Measurements from ENCODE around the gene ALDH3A2. TPM values are rescaled to one million over a fixed set of nuclear protein-coding genes. Genes with fewer than 3 reads are reported as not detected.
"Not testable (repeated sequence)": the region's sequence is repeated elsewhere in the genome, so short reads cannot be mapped to it uniquely, and the experiment has no call there.

The ALDH3A2 gene
- total RNA-seq, 1 donor, result 82.2 TPM

DNA sequence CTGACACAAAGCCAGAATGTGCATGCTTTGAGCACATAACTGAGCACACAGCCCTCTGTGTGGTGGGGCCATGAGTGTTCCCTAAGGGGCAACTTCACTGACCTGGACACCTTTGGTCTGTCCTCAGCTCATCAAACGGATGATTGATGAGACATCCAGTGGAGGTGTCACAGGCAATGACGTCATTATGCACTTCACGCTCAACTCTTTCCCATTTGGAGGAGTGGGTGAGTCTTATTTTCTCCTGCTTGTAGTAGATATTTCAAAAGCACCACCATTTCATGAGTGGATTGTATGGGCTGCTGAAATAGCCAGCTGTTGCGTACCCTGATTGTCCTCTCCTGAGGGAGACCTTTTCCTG is 16.2 kb downstream of the ALDH3A2 start:
- Histone ChIP-seq H3K4me3 (ENCODE audit: insufficient read depth, low read length) (no peak overlapping the region), H3K27ac (ENCODE audit: low read depth, low read length) (no peak overlapping the region), H2AFZ (ENCODE audit: low read length) (no peak overlapping the region), H3K79me2 (ENCODE audit: insufficient read depth, low read length) (no peaks in the 10 kb centered on the region), H3K4me2 (ENCODE audit: insufficient read depth, low read length) (no peak overlapping the region), H4K20me1 (ENCODE audit: insufficient read depth, low read length) (peaks cover 5% of the 10 kb centered on the region), H3K36me3 (ENCODE audit: insufficient read depth, low read length) (peaks cover 22% of the 10 kb centered on the region), H3K4me1 (ENCODE audit: insufficient read depth, low read length) (no peaks in the 10 kb centered on the region), H3K9me3 (ENCODE audit: low read depth, low read length) (no peaks in the 10 kb centered on the region), H3K27me3 (ENCODE audit: insufficient read depth, low read length) (no peaks in the 10 kb centered on the region)
- TF ChIP-seq, protein P1, sequence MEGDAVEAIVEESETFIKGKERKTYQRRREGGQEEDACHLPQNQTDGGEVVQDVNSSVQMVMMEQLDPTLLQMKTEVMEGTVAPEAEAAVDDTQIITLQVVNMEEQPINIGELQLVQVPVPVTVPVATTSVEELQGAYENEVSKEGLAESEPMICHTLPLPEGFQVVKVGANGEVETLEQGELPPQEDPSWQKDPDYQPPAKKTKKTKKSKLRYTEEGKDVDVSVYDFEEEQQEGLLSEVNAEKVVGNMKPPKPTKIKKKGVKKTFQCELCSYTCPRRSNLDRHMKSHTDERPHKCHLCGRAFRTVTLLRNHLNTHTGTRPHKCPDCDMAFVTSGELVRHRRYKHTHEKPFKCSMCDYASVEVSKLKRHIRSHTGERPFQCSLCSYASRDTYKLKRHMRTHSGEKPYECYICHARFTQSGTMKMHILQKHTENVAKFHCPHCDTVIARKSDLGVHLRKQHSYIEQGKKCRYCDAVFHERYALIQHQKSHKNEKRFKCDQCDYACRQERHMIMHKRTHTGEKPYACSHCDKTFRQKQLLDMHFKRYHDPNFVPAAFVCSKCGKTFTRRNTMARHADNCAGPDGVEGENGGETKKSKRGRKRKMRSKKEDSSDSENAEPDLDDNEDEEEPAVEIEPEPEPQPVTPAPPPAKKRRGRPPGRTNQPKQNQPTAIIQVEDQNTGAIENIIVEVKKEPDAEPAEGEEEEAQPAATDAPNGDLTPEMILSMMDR (IDR thresholded peaks at IDR 0.05; ENCODE audit: extremely low read depth, low read depth, low read length), result no peak
- DNase-seq (ENCODE audit: insufficient read length, low spot score, missing footprints), result no peak

DNA sequence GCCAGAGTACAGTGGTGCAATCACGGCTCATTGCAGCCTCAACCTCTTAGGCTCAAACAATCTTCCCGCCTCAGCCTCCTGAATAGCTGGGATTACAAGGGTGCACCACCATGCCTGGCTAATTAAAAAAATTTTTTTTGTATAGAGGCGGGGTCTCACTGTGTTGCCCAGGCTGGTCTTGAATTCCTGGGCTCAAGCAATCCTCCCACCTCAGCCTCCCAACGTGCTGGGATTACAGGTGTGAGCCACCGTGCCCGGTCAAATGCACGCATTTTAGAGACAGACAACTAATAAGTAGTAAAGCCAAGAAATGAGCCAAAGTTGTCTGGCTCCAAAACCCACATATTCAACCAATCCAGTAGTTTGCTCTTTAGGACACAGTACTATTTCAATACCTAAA is 21.1 kb downstream of the ALDH3A2 start:
- not testable (repeated sequence) for H3K27me3 ChIP-seq (ENCODE audit: insufficient read depth, low read length); H2AFZ ChIP-seq (ENCODE audit: low read length); H3K4me2 ChIP-seq (ENCODE audit: insufficient read depth, low read length); DNase-seq (ENCODE audit: insufficient read length, low spot score, missing footprints); H3K27ac ChIP-seq (ENCODE audit: low read depth, low read length); H3K4me3 ChIP-seq (ENCODE audit: insufficient read depth, low read length); H3K9me3 ChIP-seq (ENCODE audit: low read depth, low read length); H3K79me2 ChIP-seq (ENCODE audit: insufficient read depth, low read length); H3K4me1 ChIP-seq (ENCODE audit: insufficient read depth, low read length)
- peaks cover 13% of the 10 kb centered on the region for H4K20me1 ChIP-seq (ENCODE audit: insufficient read depth, low read length)
- H3K36me3 ChIP-seq (ENCODE audit: insufficient read depth, low read length), result peaks cover 14% of the 10 kb centered on the region

DNA sequence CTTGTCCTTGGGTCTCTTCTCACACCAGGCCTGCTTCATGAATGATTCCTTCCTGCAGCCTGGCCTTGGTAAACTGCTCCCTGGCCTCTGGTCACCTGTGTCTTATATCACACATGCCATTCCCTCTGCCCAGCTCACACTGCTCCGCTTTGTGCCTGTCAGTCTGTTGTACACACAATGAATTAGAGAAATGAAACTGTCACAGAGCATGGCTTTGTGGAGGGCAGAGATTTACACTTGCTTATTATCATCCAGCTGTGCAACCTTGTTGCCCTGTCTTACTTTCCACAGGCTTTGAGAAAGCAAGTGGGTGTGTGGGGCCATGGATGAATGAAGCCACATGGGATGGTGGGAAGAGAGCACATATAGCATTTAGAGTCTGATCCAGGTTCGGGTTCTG is 22.4 kb downstream of the ALDH3A2 start:
- Histone ChIP-seq H3K27ac (ENCODE audit: low read depth, low read length) (no peak overlapping the region), H3K4me2 (ENCODE audit: insufficient read depth, low read length) (no peak overlapping the region), H3K36me3 (ENCODE audit: insufficient read depth, low read length) (peaks cover 16% of the 10 kb centered on the region), H4K20me1 (ENCODE audit: insufficient read depth, low read length) (peaks cover 9% of the 10 kb centered on the region), H3K4me3 (ENCODE audit: insufficient read depth, low read length) (no peak overlapping the region), H2AFZ (ENCODE audit: low read length) (no peak overlapping the region), H3K9me3 (ENCODE audit: low read depth, low read length) (no peaks in the 10 kb centered on the region), H3K27me3 (ENCODE audit: insufficient read depth, low read length) (no peaks in the 10 kb centered on the region), H3K79me2 (ENCODE audit: insufficient read depth, low read length) (no peaks in the 10 kb centered on the region), H3K4me1 (ENCODE audit: insufficient read depth, low read length) (peaks cover 3% of the 10 kb centered on the region)
- TF ChIP-seq, protein P1 (IDR thresholded peaks at IDR 0.05; ENCODE audit: extremely low read depth, low read depth, low read length), result no peak
- no peak for DNase-seq (ENCODE audit: insufficient read length, low spot score, missing footprints)

DNA sequence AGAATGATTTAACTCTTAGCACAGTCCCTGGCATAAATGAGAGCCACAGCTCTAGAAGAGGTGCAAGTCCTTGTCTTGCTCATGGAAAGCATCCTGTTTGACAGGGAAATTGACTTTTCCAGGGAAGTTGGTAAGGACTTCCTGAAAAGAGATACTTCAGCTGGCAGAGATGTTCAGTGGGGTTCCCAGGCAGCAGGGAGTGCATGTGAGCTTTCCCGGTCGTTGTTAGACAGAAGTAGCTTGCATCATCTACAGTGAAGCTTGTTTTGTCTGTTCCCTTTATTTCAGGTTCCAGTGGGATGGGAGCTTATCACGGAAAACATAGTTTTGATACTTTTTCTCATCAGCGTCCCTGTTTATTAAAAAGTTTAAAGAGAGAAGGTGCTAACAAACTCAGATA is 22.9 kb downstream of the ALDH3A2 start:
- Histone ChIP-seq H3K79me2 (ENCODE audit: insufficient read depth, low read length) (no peaks in the 10 kb centered on the region), H3K9me3 (ENCODE audit: low read depth, low read length) (no peaks in the 10 kb centered on the region), H3K27ac (ENCODE audit: low read depth, low read length) (no peak overlapping the region), H3K4me2 (ENCODE audit: insufficient read depth, low read length) (no peak overlapping the region), H4K20me1 (ENCODE audit: insufficient read depth, low read length) (peaks cover 8% of the 10 kb centered on the region), H3K36me3 (ENCODE audit: insufficient read depth, low read length) (peaks cover 19% of the 10 kb centered on the region), H3K4me3 (ENCODE audit: insufficient read depth, low read length) (no peak overlapping the region), H3K4me1 (ENCODE audit: insufficient read depth, low read length) (peaks cover 3% of the 10 kb centered on the region), H3K27me3 (ENCODE audit: insufficient read depth, low read length) (no peaks in the 10 kb centered on the region), H2AFZ (ENCODE audit: low read length) (no peak overlapping the region)
- TF ChIP-seq, protein P1 (IDR thresholded peaks at IDR 0.05; ENCODE audit: extremely low read depth, low read depth, low read length), result no peak
- no peak for DNase-seq (ENCODE audit: insufficient read length, low spot score, missing footprints)
